Activated T-helper 17 cell treated with anti-CD3 and anti-CD28 coated beads, Interleukin-2, amount 50 U/mL, for 72 hours (primary cell): ENCODE results near the gene ASCC1. TPM values are rescaled to one million over a fixed set of nuclear protein-coding genes. Genes with fewer than 3 reads are reported as not detected.
A peak's percentile ranks its signal among the peaks of the same experiment; 100 is the strongest.

ENCODE experiments used
- ATAC-seq: fragments of 150-1000 bp; cut with Tn5 transposase; replicated peaks from 2 replicates; pipeline ENCODE4 v1.10.0; 2021; ENCODE audit warnings: mild to moderate bottlenecking, moderate library complexity
- H3K27ac Mint-ChIP-seq: one replicate; pipeline ENCODE4 v1.8.0; 2022; ENCODE audit warnings: mixed read lengths
- H3K27me3 Mint-ChIP-seq: one replicate; pipeline ENCODE4 v1.8.0; 2022; ENCODE audit warnings: mixed read lengths
- H3K36me3 Mint-ChIP-seq: one replicate; pipeline ENCODE4 v1.8.0; 2022; ENCODE audit warnings: low read depth, mild to moderate bottlenecking, mixed read lengths
- H3K4me1 Mint-ChIP-seq: one replicate; pipeline ENCODE4 v1.8.0; 2022; ENCODE audit warnings: mixed read lengths
- H3K4me3 Mint-ChIP-seq: one replicate; pipeline ENCODE4 v1.8.0; 2022; ENCODE audit warnings: mild to moderate bottlenecking, mixed read lengths
- H3K9me3 Mint-ChIP-seq: one replicate; pipeline ENCODE4 v1.8.0; 2022; ENCODE audit warnings: mixed read lengths
- total RNA-seq, 2 donors: library from RNA; stranded (reverse); gene quantifications; one replicate each; pipeline ENCODE4 v1.2.3, GENCODE V29; 2022

ASCC1 gene
- total RNA-seq, 2 donors from 2014 or later = 44.0 to 48.6 TPM

- peak overlapping the region; percentile 89 for H3K27ac Mint-ChIP-seq
- H3K4me1 Mint-ChIP-seq = peaks cover 15% of the 10 kb centered on the region
- peak overlapping the region; percentile 56 for H3K4me3 Mint-ChIP-seq
- H3K27me3 Mint-ChIP-seq = no peaks in the 10 kb centered on the region
- ATAC-seq = no peak
- no peaks in the 10 kb centered on the region for H3K9me3 Mint-ChIP-seq
- peaks cover 26% of the 10 kb centered on the region for H3K36me3 Mint-ChIP-seq
Measured at GRCh38 chr10:72058347-72058898, 157.7 kb downstream of the ASCC1 start.

- Mint-ChIP-seq H3K4me3 (no peak overlapping the region), H3K4me1 (peaks cover 15% of the 10 kb centered on the region), H3K27ac (peak overlapping the region; percentile 58), H3K27me3 (no peaks in the 10 kb centered on the region), H3K9me3 (no peaks in the 10 kb centered on the region), H3K36me3 (peaks cover 13% of the 10 kb centered on the region)
- ATAC-seq = no peak
Measured at GRCh38 chr10:72056932-72057751, 158.9 kb downstream of the ASCC1 start.

- Mint-ChIP-seq H3K4me1 (peaks cover 15% of the 10 kb centered on the region), H3K4me3 (no peak overlapping the region), H3K27ac (no peak overlapping the region), H3K36me3 (peaks cover 3% of the 10 kb centered on the region), H3K9me3 (no peaks in the 10 kb centered on the region), H3K27me3 (no peaks in the 10 kb centered on the region)
- no peak for ATAC-seq
Measured at GRCh38 chr10:72056113-72056512, 160.0 kb downstream of the ASCC1 start.

GRCh38 chr10:72053690-72054089, 162.4 kb downstream of the ASCC1 start:
- ATAC-seq = no peak
- Mint-ChIP-seq H3K4me1 (peaks cover 4% of the 10 kb centered on the region), H3K4me3 (no peak overlapping the region), H3K27me3 (no peaks in the 10 kb centered on the region), H3K36me3 (no peaks in the 10 kb centered on the region), H3K9me3 (no peaks in the 10 kb centered on the region), H3K27ac (no peak overlapping the region)

- no peaks in the 10 kb centered on the region for H3K36me3 Mint-ChIP-seq
- peaks cover 8% of the 10 kb centered on the region for H3K4me1 Mint-ChIP-seq
- no peak overlapping the region for H3K27ac Mint-ChIP-seq
- ATAC-seq = no peak
- H3K27me3 Mint-ChIP-seq = no peaks in the 10 kb centered on the region
- H3K9me3 Mint-ChIP-seq = no peaks in the 10 kb centered on the region
- H3K4me3 Mint-ChIP-seq = no peak overlapping the region
Measured at GRCh38 chr10:72050873-72051272, 165.2 kb downstream of the ASCC1 start.

- Mint-ChIP-seq H3K4me1 (peaks cover 8% of the 10 kb centered on the region), H3K4me3 (no peak overlapping the region), H3K27me3 (no peaks in the 10 kb centered on the region), H3K27ac (no peak overlapping the region), H3K36me3 (no peaks in the 10 kb centered on the region), H3K9me3 (no peaks in the 10 kb centered on the region)
- ATAC-seq = no peak
Measured at GRCh38 chr10:72049969-72050781, 165.9 kb downstream of the ASCC1 start.

GRCh38 chr10:72049472-72049871, 166.6 kb downstream of the ASCC1 start:
- Mint-ChIP-seq H3K4me3 (no peak overlapping the region), H3K36me3 (no peaks in the 10 kb centered on the region), H3K27ac (no peak overlapping the region), H3K27me3 (no peaks in the 10 kb centered on the region), H3K4me1 (peaks cover 8% of the 10 kb centered on the region), H3K9me3 (no peaks in the 10 kb centered on the region)
- ATAC-seq = no peak

- Mint-ChIP-seq H3K27ac (peak overlapping the region; percentile 88), H3K27me3 (no peaks in the 10 kb centered on the region), H3K36me3 (no peaks in the 10 kb centered on the region), H3K4me1 (peaks cover 8% of the 10 kb centered on the region), H3K4me3 (no peak overlapping the region), H3K9me3 (no peaks in the 10 kb centered on the region)
- ATAC-seq = peak; percentile 97
Measured at GRCh38 chr10:72048450-72049124, 167.5 kb downstream of the ASCC1 start.

Other genes with a start within 250 kb of the ASCC1 start
- gene SPOCK2, start 127.7 kb downstream of the ASCC1 start, total RNA-seq = 100 to 1,000 TPM; 161 to 191 TPM
- 100 to 1,000 TPM in 1 of 2 donors, 10 to 100 TPM in 1; 74.3 to 119 TPM for gene ANAPC16, start 264 bp downstream of the ASCC1 start, total RNA-seq
- gene DDIT4, start 57.6 kb upstream of the ASCC1 start, total RNA-seq = 1,000 to 10,000 TPM in 1 of 2 donors, 100 to 1,000 TPM in 1; 746 to 1,569 TPM
- 10 to 100 TPM; 32.0 to 35.9 TPM for gene DNAJB12, start 138.6 kb upstream of the ASCC1 start, total RNA-seq